Measurements from ENCODE around the gene ERC2. TPM values are rescaled to one million over a fixed set of nuclear protein-coding genes. Genes with fewer than 3 reads are reported as not detected.

The ERC2 gene
- total and polyA plus RNA-seq, 2 of the 13 experiments (the other 11 are each of a cell fraction or from before 2014, with no cell fraction given): 0.16 to 0.22 TPM

DNA sequence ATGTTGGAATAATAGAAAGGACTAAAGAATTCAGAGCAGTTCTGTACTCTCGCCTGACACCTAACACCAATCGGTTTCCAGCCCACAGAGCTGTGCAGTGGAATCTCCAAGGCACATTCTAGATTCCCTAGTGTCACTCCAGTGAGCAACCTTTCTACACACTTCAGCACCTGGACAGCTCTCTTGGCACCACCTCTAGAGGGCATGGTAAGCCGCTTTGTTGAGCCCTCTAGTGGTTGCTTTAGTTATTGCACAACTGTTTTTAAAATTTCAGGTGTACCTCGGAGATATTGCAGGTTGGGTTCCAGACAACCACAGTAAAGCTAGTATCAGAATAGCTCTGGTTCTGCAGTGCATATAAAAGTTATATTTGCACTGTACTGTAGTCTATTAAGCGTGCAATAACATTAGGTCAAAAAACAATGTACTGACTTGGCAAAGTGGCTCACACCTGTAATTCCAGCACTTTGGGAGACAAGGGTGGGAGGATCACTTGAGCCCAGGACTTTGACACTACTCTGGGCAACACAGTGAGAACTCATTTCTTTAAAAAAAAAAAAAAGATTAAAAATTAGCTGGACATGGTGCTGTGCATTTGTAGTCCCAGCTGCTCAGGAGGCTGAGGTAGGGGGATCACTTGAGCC lies 26.5 kb upstream of the ERC2 start (continued):
- TF ChIP-seq, protein P1, sequence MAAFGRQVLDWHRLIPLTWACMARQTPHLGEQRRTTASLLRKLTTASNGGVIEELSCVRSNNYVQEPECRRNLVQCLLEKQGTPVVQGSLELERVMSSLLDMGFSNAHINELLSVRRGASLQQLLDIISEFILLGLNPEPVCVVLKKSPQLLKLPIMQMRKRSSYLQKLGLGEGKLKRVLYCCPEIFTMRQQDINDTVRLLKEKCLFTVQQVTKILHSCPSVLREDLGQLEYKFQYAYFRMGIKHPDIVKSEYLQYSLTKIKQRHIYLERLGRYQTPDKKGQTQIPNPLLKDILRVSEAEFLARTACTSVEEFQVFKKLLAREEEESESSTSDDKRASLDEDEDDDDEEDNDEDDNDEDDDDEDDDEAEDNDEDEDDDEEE (CRISPR knock-in tag; IDR thresholded peaks at IDR 0.05): 0 out of 2 replicates have a peak, but pooled peaks have one; percentile 45
- peak; percentile 74; the same call in 1 of the 2 replicates for TF ChIP-seq ZNF543 (CRISPR knock-in tag; IDR thresholded peaks at IDR 0.05)
- 0 out of 2 replicates have a peak, but pooled peaks have one; percentile 44 for TF ChIP-seq ESRRA (CRISPR knock-in tag; IDR thresholded peaks at IDR 0.05; ENCODE audit: low read depth)
- TF ChIP-seq SKI (IDR thresholded peaks at IDR 0.05; ENCODE audit: partially characterized antibody): no peak
- TF ChIP-seq PTBP1 (IDR thresholded peaks at IDR 0.05; ENCODE audit: low read depth, low read length, poor library complexity, severe bottlenecking): no peak
- TF ChIP-seq ZNF101 (CRISPR knock-in tag; IDR thresholded peaks at IDR 0.05; ENCODE audit: borderline replicate concordance, low read depth): no peak
- TF ChIP-seq ZNF737 (CRISPR knock-in tag; IDR thresholded peaks at IDR 0.05; ENCODE audit: borderline replicate concordance): no peak
- TF ChIP-seq NFKBIZ (CRISPR knock-in tag; IDR thresholded peaks at IDR 0.05): 0 out of 2 replicates have a peak, but pooled peaks have one; percentile 88
- no peak for TF ChIP-seq ZNF17 (CRISPR knock-in tag; IDR thresholded peaks at IDR 0.05)
- no peak for TF ChIP-seq ZNF367 (CRISPR knock-in tag; IDR thresholded peaks at IDR 0.05; ENCODE audit: borderline replicate concordance)
- no peak for TF ChIP-seq ZNF121 (CRISPR knock-in tag; IDR thresholded peaks at IDR 0.05)
- TF ChIP-seq, protein P2, sequence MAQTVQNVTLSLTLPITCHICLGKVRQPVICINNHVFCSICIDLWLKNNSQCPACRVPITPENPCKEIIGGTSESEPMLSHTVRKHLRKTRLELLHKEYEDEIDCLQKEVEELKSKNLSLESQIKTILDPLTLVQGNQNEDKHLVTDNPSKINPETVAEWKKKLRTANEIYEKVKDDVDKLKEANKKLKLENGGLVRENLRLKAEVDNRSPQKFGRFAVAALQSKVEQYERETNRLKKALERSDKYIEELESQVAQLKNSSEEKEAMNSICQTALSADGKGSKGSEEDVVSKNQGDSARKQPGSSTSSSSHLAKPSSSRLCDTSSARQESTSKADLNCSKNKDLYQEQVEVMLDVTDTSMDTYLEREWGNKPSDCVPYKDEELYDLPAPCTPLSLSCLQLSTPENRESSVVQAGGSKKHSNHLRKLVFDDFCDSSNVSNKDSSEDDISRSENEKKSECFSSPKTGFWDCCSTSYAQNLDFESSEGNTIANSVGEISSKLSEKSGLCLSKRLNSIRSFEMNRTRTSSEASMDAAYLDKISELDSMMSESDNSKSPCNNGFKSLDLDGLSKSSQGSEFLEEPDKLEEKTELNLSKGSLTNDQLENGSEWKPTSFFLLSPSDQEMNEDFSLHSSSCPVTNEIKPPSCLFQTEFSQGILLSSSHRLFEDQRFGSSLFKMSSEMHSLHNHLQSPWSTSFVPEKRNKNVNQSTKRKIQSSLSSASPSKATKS (CRISPR knock-in tag; IDR thresholded peaks at IDR 0.05): no peak; the same call in 1 of the 2 replicates
- TF ChIP-seq, protein P3, sequence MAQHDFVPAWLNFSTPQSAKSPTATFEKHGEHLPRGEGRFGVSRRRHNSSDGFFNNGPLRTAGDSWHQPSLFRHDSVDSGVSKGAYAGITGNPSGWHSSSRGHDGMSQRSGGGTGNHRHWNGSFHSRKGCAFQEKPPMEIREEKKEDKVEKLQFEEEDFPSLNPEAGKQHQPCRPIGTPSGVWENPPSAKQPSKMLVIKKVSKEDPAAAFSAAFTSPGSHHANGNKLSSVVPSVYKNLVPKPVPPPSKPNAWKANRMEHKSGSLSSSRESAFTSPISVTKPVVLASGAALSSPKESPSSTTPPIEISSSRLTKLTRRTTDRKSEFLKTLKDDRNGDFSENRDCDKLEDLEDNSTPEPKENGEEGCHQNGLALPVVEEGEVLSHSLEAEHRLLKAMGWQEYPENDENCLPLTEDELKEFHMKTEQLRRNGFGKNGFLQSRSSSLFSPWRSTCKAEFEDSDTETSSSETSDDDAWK (CRISPR knock-in tag; IDR thresholded peaks at IDR 0.05): no peak
- TF ChIP-seq ZSCAN12 (CRISPR knock-in tag; IDR thresholded peaks at IDR 0.05): peak; percentile 85; the same call in 1 of the 2 replicates
- no peak for TF ChIP-seq MATR3 (CRISPR knock-in tag; IDR thresholded peaks at IDR 0.05)
- TF ChIP-seq FOXK2 (IDR thresholded peaks at IDR 0.05): no peak
- TF ChIP-seq ZNF496 (CRISPR knock-in tag; IDR thresholded peaks at IDR 0.05; ENCODE audit: insufficient replicate concordance): no peak
- TF ChIP-seq GTF3A (CRISPR knock-in tag; conservative IDR thresholded peaks at IDR 0.05): no peak
- peak; percentile 88; the same call in 1 of the 2 replicates for TF ChIP-seq MEIS2 (CRISPR knock-in tag; IDR thresholded peaks at IDR 0.05)
- peak; percentile 99 for TF ChIP-seq KLF11 (CRISPR knock-in tag; IDR thresholded peaks at IDR 0.05)
- TF ChIP-seq SOX5 (CRISPR knock-in tag; IDR thresholded peaks at IDR 0.05; ENCODE audit: borderline replicate concordance): peak; percentile 72; the same call in 1 of the 2 replicates
- no peak for TF ChIP-seq ZKSCAN1 (IDR thresholded peaks at IDR 0.05; ENCODE audit: low read length)
- TF ChIP-seq ZNF256 (CRISPR knock-in tag; conservative IDR thresholded peaks at IDR 0.05): peak; percentile 93
- TF ChIP-seq ZNF160 (CRISPR knock-in tag; IDR thresholded peaks at IDR 0.05): peak; percentile 92
- no peak for TF ChIP-seq FOXP1 (IDR thresholded peaks at IDR 0.05)
- TF ChIP-seq FOXP1 (CRISPR knock-in tag; IDR thresholded peaks at IDR 0.05): peak; percentile 58
- no peak for TF ChIP-seq ZNF672 (CRISPR knock-in tag; IDR thresholded peaks at IDR 0.05)
- 0 out of 2 replicates have a peak, but pooled peaks have one; percentile 42 for TF ChIP-seq ZNF788 (CRISPR knock-in tag; IDR thresholded peaks at IDR 0.05; ENCODE audit: borderline replicate concordance)
- TF ChIP-seq, protein P4, sequence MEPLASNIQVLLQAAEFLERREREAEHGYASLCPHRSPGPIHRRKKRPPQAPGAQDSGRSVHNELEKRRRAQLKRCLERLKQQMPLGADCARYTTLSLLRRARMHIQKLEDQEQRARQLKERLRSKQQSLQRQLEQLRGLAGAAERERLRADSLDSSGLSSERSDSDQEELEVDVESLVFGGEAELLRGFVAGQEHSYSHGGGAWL (CRISPR knock-in tag; IDR thresholded peaks at IDR 0.05): peak; percentile 68; the same call in 1 of the 2 replicates
